IgD-negative memory B cell (primary cell): ENCODE measurements around the gene PAPOLB. TPM values are rescaled to one million over a fixed set of nuclear protein-coding genes. Genes with fewer than 3 reads are reported as not detected.

Experiments used
- H3K27ac Mint-ChIP-seq, 3 donors: one replicate each; pipeline ENCODE4 v1.8.0; 2020 to 2022; ENCODE audit warnings: mild to moderate bottlenecking in 3 of 3, mixed read lengths in 3 of 3, moderate library complexity in 1 of 3
- H3K27me3 Mint-ChIP-seq: one replicate; pipeline ENCODE4 v1.8.0; 2021; ENCODE audit warnings: mixed read lengths
- H3K36me3 Mint-ChIP-seq: one replicate; pipeline ENCODE4 v1.8.0; 2020; ENCODE audit warnings: mild to moderate bottlenecking, mixed read lengths
- H3K4me1 Mint-ChIP-seq, 3 donors: one replicate each; pipeline ENCODE4 v1.8.0; 2020 to 2022; ENCODE audit warnings: mixed read lengths in 3 of 3, mild to moderate bottlenecking in 1 of 3
- H3K4me3 Mint-ChIP-seq, 4 donors: one replicate each; pipeline ENCODE4 v1.8.0; 2020 to 2022; ENCODE audit warnings: mild to moderate bottlenecking in 4 of 4, mixed read lengths in 4 of 4, moderate library complexity in 3 of 4
- H3K9me3 Mint-ChIP-seq, 3 donors: one replicate each; pipeline ENCODE4 v1.8.0; 2020 to 2021; ENCODE audit warnings: mixed read lengths in 3 of 3, mild to moderate bottlenecking in 1 of 3
- polyA plus RNA-seq: library from polyadenylated mRNA; unstranded; fragments of 300-500 nt; fragmentation: Illumina TruSeq; gene quantifications from one replicate; pipeline ENCODE4 v1.2.3, GENCODE V29; 2021

The PAPOLB gene
- polyA plus RNA-seq, 1 donor from 2014 or later, result not detected

DNA sequence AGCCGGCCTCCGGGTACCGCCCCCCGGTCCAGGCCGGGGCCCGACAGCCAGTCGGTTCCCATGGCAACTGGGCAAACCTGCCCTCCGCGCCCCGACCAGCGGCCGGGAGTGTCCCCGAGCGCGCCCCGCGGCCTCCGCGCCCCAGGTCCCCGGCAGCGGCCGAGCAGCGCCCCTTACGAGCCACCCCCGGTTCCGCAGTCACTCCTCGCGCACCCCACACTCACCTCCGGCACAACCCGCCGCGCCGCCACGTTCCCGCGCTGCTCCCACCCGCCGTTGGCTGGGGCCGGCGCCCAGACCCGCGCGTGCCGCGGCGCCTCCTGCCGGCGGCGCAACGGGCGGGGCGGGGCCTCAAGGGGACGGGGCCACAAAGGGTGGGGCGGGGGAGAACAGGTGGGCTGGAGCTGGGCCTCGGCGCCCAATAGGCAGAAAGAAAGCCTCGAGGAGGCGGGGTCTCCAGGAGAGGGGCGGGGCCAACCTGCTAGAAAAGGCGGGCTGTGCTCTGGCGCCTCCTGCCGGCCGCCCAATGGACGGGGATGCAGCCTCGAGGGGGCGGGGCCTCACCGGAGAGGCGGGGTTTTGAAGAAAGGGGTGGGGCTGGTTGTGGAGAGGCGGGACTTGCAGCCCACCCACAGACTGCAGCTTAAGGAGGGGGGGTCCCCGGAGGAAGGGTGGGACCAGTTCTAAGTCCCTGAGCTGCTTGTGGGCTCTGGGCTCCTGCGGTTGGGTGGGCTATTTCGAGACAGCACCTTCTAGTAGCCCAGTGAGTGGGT lies 21.7 kb upstream of the PAPOLB start, which contains the start of gene RADIL:
Gene RADIL (minus strand): TSS at position 345 of the 773 bp plus-strand sequence. CDS start 5,577 bp downstream, outside the sequence.
- peaks cover 38% of the 10 kb centered on the region for H3K27me3 Mint-ChIP-seq

DNA sequence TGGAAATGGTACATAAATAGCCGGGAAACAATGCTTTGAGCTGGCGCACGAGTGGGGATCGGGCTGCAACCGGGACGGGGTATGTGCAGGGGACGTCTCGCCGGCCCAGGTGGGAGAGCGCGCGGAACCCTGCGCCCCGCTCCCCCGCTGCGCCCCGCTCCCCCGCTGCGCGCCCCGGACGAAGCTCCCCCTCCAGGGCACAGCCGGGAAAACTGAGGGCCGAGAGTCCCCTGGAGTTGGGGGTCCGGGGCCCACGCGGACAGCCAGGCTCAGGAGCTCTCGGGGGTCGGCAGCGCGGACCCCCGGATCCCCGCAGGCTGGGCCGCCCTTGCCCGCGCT lies 21.2 kb upstream of the PAPOLB start:
- Mint-ChIP-seq H3K36me3 (no peaks in the 10 kb centered on the region), H3K4me3 (peak overlapping the region in 2 of 4 donors; percentile 63 to 79), H3K4me1 (peaks cover 5 to 10% (median 8%) of the 10 kb centered on the region in 3 donors), H3K27ac (no peak overlapping the region), H3K9me3 (no peaks in the 10 kb centered on the region), H3K27me3 (peaks cover 38% of the 10 kb centered on the region)

More for the DNA sequence above, 21.7 kb upstream of the PAPOLB start, which contains the start of gene RADIL:
- Mint-ChIP-seq H3K4me1 (peaks cover 5 to 10% (median 8%) of the 10 kb centered on the region in 3 donors), H3K36me3 (no peaks in the 10 kb centered on the region), H3K9me3 (no peaks in the 10 kb centered on the region), H3K4me3 (peak within 1 kb of the TSS in 3 of 4 donors; percentile 63 to 79 (median 66)), H3K27ac (peak within 1 kb of the TSS in 1 of 3 donors; percentile 74)

DNA sequence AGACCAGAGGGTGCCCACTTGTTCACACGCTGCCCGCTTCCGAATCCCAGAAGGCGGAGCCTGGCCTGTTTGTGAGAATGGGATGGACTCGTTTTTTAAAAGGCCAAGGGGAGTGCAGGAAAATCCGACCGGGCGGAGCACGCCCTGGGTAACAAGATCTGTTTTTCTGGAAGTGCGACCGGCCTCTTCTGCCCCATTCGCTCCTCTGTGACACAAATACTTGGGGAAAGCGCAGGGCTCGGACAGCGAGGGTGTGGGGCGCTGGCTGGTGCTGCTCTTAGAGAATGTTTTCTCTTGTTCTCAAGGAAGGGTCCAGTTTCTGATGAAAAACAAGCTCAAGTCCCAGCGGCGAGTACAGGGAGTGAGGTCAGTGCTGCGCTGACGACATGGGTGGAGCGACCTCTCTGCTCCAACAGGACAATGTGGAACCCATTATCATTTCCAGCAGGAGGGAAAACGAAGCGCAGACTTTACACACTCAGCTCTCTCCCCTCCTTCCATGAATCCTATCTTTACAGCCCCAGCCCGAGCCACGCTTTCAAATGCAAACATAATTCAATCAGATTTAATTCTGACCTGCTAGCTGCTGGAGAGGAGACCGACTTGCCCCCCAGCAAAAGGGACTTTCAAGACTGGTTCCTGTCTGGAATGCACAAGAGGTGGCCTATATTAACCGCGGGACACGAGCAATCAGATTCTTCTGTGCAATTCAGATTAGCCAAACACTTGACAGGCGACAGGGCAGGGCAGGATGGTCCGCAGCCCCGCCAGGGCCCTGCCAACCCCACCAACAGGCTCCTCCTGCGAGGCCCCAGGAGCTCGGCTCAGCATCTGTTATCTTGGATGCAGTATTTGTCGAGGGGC lies 20.6 kb upstream of the PAPOLB start:
- H3K4me3 Mint-ChIP-seq, result peak overlapping the region in 3 of 4 donors; percentile 63 to 79 (median 66)
- peaks cover 38% of the 10 kb centered on the region for H3K27me3 Mint-ChIP-seq
- H3K27ac Mint-ChIP-seq, result no peak overlapping the region
- H3K9me3 Mint-ChIP-seq, result no peaks in the 10 kb centered on the region
- H3K36me3 Mint-ChIP-seq, result no peaks in the 10 kb centered on the region
- H3K4me1 Mint-ChIP-seq, result peaks cover 5 to 10% (median 8%) of the 10 kb centered on the region in 3 donors

DNA sequence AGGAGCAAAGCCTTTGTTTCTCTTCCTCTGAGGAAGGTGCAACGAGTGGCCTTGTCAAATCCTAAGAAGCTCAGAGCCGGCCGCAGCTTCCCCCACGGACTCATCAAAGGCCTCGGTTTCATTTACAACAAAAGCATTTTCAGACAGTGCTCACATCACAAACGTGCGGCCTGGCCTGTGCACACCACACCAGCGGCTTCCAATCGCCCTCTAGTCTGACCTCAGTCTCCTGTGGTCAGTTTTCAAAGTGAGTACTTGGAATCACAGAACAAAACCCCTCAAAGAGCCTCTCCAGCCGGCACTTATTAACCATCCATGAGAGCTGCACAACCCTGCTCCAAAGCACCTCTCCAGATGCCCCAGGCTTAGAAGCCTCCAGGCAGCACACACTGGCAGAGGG lies 18.4 kb upstream of the PAPOLB start:
- peaks cover 32% of the 10 kb centered on the region for H3K27me3 Mint-ChIP-seq
- H3K36me3 Mint-ChIP-seq, result no peaks in the 10 kb centered on the region
- peaks cover 5 to 10% (median 8%) of the 10 kb centered on the region in 3 donors for H3K4me1 Mint-ChIP-seq
- H3K27ac Mint-ChIP-seq, result no peak overlapping the region
- H3K9me3 Mint-ChIP-seq, result no peaks in the 10 kb centered on the region
- no peak overlapping the region for H3K4me3 Mint-ChIP-seq

DNA sequence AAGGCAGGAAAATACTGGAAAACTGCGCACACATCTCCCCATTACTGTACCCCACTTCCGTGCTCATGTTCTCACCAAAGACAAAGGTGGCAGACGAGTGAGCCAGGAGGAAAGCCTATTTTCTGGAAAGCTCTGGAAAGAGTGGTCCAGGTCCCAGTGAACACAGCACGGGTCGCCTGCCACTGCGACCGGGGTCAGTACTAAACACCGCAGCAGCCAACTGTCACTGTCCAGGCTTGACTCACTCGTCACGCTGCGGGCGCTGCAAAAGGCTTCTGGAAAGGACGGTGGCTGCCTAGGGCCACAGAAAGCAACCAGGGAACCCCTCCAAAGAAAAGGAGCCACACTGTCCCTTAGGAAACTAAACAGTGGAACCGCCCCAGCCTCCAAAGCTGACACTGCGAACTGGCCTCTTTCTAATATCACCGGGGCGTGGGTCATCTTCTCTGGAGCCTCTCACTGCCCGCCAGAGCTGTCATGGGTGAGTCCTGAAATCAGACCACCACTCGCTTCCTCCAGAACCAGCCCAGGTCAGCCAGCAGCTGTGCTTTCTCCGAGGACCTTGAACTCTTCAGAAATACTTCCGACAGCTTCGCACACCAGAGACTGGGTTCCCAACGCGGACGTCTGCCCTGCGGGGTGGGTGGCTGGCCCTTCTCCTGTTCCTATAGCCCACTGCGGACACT lies 17.7 kb upstream of the PAPOLB start:
- H3K4me3 Mint-ChIP-seq, result no peak overlapping the region
- no peaks in the 10 kb centered on the region for H3K9me3 Mint-ChIP-seq
- H3K36me3 Mint-ChIP-seq, result no peaks in the 10 kb centered on the region
- peaks cover 32% of the 10 kb centered on the region for H3K27me3 Mint-ChIP-seq
- peaks cover 4 to 10% (median 8%) of the 10 kb centered on the region in 3 donors for H3K4me1 Mint-ChIP-seq
- H3K27ac Mint-ChIP-seq, result no peak overlapping the region

DNA sequence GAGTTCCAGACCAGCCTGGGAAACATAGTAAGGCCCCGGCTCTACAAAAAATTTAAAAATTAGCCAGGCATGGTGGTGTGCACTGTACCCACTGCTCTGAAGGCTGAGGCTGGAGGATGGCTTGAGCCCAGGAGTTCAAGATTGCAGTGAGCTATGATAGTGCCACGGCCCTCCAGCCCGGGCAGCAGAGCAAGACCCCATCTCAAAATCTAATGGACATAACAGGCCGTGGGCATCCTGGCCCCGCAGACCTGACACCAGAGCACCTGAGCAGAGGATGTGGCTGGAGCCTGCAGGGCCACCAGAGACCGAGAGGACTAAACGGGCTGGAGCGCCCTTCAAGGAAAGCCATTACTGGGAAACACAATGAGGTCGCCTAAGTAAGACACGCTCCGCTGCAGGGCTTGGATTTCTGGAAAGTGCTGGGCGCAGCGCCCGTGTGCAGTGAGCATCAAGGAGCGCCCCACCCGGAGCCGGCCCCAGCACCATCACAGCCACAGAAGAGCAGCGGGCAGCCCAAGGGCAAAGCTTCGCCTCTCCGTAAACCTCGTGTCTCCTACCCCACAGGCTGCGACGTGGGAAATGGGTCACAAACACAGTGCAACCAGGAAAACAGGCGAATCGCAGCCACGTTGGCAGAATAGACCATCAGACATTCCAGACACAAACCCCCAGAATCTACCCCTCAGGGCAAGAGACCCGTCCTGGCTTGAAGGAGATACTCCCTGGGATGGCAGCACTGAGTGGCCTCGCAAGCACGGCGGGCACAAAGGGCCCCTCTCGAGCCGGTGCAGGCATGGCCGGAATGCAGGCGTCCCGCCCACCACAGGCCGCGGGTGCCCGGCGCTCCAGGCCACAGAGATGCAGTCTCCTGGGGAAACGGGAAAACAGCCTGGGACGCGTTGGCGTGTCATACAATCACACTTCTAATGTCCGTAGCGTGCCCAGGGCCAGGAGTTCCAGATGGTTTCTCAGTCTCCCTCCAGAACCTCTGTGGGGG lies 16.8 kb upstream of the PAPOLB start:
- H3K36me3 Mint-ChIP-seq, result no peaks in the 10 kb centered on the region
- H3K9me3 Mint-ChIP-seq, result no peaks in the 10 kb centered on the region
- H3K27ac Mint-ChIP-seq, result no peak overlapping the region
- peaks cover 0 to 9% (median 5%) of the 10 kb centered on the region in 3 donors for H3K4me1 Mint-ChIP-seq
- no peak overlapping the region for H3K4me3 Mint-ChIP-seq
- H3K27me3 Mint-ChIP-seq, result peaks cover 26% of the 10 kb centered on the region

DNA sequence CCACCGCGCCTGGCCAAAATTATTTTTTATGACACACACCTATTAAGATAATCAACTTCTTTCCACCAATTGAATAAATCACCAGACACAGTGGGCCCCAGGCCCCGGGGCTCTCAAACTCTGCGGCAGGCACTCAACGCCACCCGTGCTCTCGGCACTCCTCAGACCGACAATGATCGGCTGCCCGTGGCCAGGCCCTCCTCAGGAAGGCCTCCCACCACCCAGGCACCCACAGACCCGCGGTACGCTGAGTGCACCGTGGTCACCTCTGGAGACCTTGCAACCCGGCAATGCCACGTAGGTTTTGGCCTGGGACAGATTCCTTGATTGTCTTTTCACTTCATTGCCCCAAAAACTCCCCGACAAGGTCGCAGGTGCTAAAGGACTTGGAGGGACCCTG lies 14.8 kb upstream of the PAPOLB start:
- peaks cover 0 to 2% (median 0%) of the 10 kb centered on the region in 3 donors for H3K4me1 Mint-ChIP-seq
- peaks cover 24% of the 10 kb centered on the region for H3K27me3 Mint-ChIP-seq
- H3K36me3 Mint-ChIP-seq, result no peaks in the 10 kb centered on the region
- no peak overlapping the region for H3K27ac Mint-ChIP-seq
- no peak overlapping the region for H3K4me3 Mint-ChIP-seq
- no peaks in the 10 kb centered on the region for H3K9me3 Mint-ChIP-seq

DNA sequence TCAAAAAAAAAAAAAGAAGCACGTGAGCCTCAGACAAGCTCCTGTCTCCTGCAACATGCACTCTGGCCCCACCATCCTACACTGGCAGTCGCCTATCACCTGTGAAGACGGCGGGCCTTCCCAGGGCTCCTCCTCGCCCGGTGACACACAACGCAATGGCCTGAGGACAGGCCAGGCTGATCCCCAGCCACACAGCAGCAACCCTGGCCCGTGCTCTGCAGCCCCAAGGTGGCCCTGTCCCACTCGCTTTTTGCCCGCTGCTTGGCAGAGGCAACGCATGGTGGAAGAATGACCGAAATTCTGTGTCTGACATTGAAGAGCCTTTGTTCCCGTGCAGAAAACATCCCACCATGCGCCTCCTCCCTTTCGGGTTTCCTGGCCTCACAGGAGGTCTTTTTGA lies 13.6 kb upstream of the PAPOLB start:
- Mint-ChIP-seq H3K9me3 (no peaks in the 10 kb centered on the region), H3K4me3 (no peak overlapping the region), H3K4me1 (peaks cover 0 to 2% (median 0%) of the 10 kb centered on the region in 3 donors), H3K27ac (no peak overlapping the region), H3K27me3 (peaks cover 31% of the 10 kb centered on the region), H3K36me3 (no peaks in the 10 kb centered on the region)

DNA sequence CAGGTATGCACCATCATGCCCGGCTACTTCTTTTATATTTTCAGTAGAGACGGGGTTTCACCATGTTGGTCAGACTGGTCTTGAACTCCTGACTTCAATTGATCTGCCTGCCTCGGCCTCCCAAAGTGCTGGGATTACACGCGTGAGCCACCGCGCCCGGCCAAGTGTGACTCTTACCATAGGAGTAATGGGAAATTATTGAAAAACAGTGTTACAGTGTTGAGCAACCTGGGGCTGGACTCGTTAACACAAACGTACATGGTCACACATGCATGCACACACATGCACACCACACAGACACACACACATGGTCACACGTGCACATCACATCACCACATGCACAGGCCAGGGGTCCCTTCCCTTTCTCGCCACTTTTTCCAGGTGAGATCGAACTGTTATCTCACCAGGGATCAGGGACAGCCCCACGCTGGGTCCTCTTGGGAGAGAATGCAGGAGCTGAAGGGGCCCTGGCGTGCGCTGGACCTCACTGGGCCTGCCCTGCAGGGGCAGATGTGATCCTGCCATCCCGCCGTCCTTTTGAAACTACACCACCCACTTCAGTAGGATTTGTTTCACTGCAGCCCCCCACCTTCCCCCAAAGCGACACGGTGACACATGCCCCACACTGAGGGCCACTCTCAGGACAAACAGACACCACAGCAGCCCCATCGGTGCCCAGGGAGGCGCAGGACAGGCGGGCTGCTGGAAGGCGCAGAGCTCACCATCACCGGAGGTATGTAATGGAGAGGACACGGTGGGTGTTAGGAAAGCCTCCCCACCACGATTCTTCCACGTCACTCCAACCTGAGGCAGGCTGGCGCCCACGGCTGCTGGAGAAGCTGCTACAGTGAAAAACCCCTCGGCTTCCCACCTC lies 11.5 kb upstream of the PAPOLB start:
- Mint-ChIP-seq H3K27ac (no peak overlapping the region), H3K4me1 (peaks cover 0 to 2% (median 0%) of the 10 kb centered on the region in 3 donors), H3K27me3 (peaks cover 25% of the 10 kb centered on the region), H3K4me3 (no peak overlapping the region), H3K9me3 (peaks cover 0 to 3% (median 0%) of the 10 kb centered on the region in 3 donors), H3K36me3 (no peaks in the 10 kb centered on the region)

DNA sequence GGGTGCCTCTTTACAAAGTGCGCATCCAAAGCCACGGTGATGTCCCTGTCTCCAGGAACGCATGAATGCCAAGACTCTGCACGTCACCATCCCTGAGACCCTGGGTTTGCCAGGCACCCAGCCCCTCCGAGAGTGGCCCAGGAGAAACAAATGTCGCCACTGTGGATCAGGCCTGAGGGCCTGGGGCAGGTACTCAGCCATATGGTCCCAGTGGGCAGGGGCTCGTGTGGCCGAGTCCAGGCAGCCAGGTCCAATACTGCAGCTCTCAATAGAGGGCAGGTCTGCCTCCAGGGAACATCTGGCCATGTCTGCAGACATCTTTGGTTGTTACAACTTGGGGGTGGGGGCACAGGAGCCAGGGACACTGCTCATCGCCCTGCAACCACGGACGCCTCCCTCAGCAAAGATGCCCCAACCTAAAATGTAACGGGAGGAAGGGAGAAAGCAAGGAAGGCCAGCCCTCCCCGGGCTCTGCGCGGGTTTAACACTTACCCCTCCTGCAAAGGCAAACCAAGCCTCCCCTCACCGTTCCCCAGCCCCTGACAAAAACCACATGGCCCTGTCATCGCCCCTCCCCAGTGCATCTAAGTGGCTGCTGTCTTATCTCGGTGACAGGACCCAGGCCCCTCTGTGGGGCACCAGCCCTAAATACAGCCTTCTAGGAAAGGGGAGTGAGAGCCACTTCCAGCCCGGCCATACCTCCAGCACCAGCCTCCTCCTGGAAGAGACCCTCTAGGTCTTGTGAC lies 10.3 kb upstream of the PAPOLB start:
- no peak overlapping the region for H3K27ac Mint-ChIP-seq
- peaks cover 0 to 10% (median 3%) of the 10 kb centered on the region in 3 donors for H3K9me3 Mint-ChIP-seq
- H3K27me3 Mint-ChIP-seq, result peaks cover 25% of the 10 kb centered on the region
- H3K4me1 Mint-ChIP-seq, result peaks cover 0 to 2% (median 0%) of the 10 kb centered on the region in 3 donors
- H3K36me3 Mint-ChIP-seq, result no peaks in the 10 kb centered on the region
- no peak overlapping the region for H3K4me3 Mint-ChIP-seq

DNA sequence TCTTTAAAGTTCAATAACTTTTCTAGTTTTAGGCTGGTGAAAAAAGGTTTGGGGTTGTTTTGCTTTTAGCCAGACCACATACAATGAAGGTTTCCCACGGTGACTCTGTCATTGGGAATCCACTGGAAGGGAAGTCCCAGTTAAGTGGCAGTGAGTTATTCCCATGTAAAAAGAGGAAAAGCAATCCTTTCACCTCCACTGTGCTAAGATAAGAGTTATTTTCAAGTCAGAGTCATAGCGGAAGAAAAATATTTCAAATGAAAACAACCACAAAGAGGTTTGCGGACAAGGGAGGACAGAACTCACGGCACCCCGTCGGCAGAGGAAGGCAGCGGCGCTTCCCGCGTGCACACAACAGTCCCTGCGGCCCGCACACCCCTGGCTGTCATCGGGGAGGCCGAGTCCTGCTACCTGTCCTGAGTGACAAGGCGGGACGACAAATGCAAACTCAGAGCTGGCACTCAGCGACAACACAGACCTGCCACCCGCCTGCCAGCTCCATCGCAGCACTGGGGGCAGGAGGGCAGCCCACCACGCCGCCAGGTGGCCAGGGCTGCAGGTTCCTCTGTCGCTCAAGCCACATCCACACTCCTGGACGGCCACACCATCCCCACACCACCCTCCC lies 9.3 kb upstream of the PAPOLB start:
- Mint-ChIP-seq H3K27me3 (peaks cover 25% of the 10 kb centered on the region), H3K27ac (peak overlapping the region in 1 of 3 donors; percentile 23), H3K4me3 (no peak overlapping the region)

DNA sequence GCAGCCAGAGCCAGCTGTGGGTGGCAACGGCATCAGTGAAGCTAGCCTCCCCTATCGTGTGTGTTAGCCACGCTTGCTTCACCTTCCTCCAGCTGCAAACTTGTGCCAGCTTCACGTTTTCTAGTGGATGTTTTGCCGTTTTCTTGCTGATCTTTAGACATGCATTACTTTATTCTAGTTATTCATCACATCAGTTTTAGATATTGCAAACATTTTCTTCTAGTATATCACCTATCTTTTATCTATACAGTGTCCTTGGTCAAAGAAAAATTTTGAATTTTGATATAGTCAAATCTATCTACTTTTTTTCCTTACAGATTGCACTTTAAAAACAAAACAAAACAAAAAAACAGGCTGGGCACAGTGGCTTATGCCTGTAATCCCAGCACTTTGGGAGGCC lies 6.7 kb upstream of the PAPOLB start:
- H3K9me3 Mint-ChIP-seq, result peaks cover 0 to 17% (median 5%) of the 10 kb centered on the region in 3 donors
- peaks cover 25% of the 10 kb centered on the region for H3K27me3 Mint-ChIP-seq
- peaks cover 0 to 2% (median 0%) of the 10 kb centered on the region in 3 donors for H3K4me1 Mint-ChIP-seq
- no peak overlapping the region for H3K27ac Mint-ChIP-seq
- no peak overlapping the region for H3K4me3 Mint-ChIP-seq
- H3K36me3 Mint-ChIP-seq, result no peaks in the 10 kb centered on the region

More for the DNA sequence above, 9.3 kb upstream of the PAPOLB start:
- peaks cover 0 to 2% (median 0%) of the 10 kb centered on the region in 3 donors for H3K4me1 Mint-ChIP-seq
- no peaks in the 10 kb centered on the region for H3K36me3 Mint-ChIP-seq
- H3K9me3 Mint-ChIP-seq, result peaks cover 0 to 10% (median 3%) of the 10 kb centered on the region in 3 donors
